Measurements from ENCODE around the gene ELMO2.

The ELMO2 gene

DNA sequence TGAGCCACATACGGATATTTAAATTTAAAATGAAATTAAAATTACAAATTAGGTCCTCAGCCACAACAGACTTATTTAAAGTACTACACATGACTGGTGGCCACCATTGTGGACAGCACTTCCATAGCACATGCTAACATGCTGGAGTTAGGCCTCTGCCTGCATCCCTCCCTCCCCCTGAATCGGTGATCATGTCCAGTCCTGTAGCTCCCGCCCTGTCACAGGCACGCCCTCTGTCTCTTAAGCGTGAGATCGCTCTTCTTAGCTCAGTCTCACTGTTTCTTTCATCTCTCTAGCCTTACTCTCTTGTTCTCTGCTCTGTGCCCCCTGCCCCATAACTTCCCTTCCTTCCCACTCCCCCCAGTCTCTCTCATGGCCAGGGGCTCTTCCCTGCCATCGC is 28.9 kb downstream of the ELMO2 start:
- H3K4me3 Mint-ChIP-seq, result no peak overlapping the region
- H3K9me3 Mint-ChIP-seq, result no peaks in the 10 kb centered on the region
- no peak for DNase-seq
- peaks cover 51% of the 10 kb centered on the region for H3K36me3 Mint-ChIP-seq (ENCODE audit: low read depth)
- TF ChIP-seq, protein P1, sequence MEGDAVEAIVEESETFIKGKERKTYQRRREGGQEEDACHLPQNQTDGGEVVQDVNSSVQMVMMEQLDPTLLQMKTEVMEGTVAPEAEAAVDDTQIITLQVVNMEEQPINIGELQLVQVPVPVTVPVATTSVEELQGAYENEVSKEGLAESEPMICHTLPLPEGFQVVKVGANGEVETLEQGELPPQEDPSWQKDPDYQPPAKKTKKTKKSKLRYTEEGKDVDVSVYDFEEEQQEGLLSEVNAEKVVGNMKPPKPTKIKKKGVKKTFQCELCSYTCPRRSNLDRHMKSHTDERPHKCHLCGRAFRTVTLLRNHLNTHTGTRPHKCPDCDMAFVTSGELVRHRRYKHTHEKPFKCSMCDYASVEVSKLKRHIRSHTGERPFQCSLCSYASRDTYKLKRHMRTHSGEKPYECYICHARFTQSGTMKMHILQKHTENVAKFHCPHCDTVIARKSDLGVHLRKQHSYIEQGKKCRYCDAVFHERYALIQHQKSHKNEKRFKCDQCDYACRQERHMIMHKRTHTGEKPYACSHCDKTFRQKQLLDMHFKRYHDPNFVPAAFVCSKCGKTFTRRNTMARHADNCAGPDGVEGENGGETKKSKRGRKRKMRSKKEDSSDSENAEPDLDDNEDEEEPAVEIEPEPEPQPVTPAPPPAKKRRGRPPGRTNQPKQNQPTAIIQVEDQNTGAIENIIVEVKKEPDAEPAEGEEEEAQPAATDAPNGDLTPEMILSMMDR (IDR thresholded peaks at IDR 0.05), result no peak
- H3K27ac Mint-ChIP-seq, result peak overlapping the region; percentile 3
- H3K27me3 Mint-ChIP-seq (ENCODE audit: low read depth, poor library complexity), result no peaks in the 10 kb centered on the region
- H3K4me1 Mint-ChIP-seq, result no peaks in the 10 kb centered on the region

DNA sequence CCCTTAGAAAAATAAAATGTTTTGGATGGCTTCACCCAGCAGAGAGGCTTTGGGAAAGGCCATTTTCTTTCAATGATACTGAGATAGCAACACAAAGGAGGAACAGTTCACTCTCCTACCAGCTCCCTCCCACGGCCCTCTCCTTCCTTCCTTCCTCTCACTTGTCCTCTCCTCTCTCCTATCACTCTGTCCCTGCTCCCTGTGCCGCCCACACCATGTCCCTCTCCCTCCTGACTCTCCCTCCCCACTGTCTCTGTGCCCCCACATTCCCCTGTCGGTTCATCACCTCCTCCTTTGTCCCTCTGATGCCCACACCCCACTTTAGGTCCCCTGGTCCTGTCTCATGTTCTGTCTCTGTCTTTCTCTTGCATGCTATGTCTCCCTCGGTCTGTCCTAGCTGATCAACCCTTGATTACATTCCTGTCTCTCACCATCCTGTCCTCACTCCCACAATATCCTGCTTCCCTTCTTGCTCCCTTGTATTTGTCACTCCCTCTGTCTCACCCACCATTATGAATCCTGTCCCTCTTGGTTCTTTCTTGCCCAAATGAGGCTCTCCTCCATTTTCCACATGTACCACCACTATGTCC is 30.1 kb downstream of the ELMO2 start:
- TF ChIP-seq, protein P1 (IDR thresholded peaks at IDR 0.05), result no peak
- H3K27ac Mint-ChIP-seq, result peak overlapping the region; percentile 18
- DNase-seq, result no peak
- H3K36me3 Mint-ChIP-seq (ENCODE audit: low read depth), result peaks cover 56% of the 10 kb centered on the region
- no peak overlapping the region for H3K4me3 Mint-ChIP-seq
- H3K4me1 Mint-ChIP-seq, result no peaks in the 10 kb centered on the region
- H3K27me3 Mint-ChIP-seq (ENCODE audit: low read depth, poor library complexity), result no peaks in the 10 kb centered on the region
- H3K9me3 Mint-ChIP-seq, result no peaks in the 10 kb centered on the region

DNA sequence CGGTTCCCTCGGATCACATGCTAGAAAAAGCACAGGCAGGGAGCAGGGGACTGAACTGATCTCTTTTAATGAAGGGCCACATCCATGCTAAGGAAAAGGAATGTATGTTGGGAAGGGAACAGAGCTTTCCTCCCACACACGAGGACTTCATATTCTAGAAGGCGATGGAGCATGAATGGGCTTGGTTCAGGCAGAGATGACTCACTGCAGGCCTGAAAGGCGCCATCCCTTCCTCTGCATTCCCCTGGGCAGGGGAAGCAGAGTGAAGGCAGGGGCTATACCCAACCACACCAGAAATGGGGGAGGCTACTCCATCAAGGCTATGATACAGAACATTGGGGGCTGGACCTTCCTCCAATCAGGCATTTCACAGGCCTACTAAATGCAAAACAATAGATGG is 30.6 kb downstream of the ELMO2 start:
- Mint-ChIP-seq H3K27ac (no peak overlapping the region), H3K9me3 (no peaks in the 10 kb centered on the region), H3K4me3 (no peak overlapping the region), H3K4me1 (no peaks in the 10 kb centered on the region), H3K36me3 (ENCODE audit: low read depth) (peaks cover 61% of the 10 kb centered on the region), H3K27me3 (ENCODE audit: low read depth, poor library complexity) (no peaks in the 10 kb centered on the region)
- DNase-seq, result no peak
- TF ChIP-seq, protein P1 (IDR thresholded peaks at IDR 0.05), result no peak

DNA sequence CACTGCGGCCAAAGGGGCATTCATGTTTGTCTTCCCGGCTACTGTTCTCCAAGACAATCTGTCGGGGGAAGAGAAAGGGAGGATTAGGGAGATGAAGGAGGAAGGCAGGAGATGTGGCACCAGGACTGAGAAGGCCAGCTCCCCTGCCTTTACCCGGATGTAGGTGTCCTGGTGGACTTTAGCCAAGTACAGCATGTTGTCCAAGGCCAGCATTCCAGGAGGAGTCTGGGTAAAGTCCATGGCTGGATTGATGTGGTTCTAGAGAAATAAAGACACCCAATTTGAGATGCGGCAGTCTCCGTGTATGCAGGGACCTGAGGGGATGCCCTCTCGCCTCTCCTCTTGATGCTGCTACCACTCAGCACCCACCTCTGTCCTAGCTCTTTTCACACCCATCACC is 32.0 kb downstream of the ELMO2 start:
- Mint-ChIP-seq H3K9me3 (no peaks in the 10 kb centered on the region), H3K27me3 (ENCODE audit: low read depth, poor library complexity) (no peaks in the 10 kb centered on the region), H3K4me1 (no peaks in the 10 kb centered on the region), H3K27ac (no peak overlapping the region), H3K4me3 (no peak overlapping the region), H3K36me3 (ENCODE audit: low read depth) (peaks cover 69% of the 10 kb centered on the region)
- DNase-seq, result no peak
- TF ChIP-seq, protein P1 (IDR thresholded peaks at IDR 0.05), result no peak

DNA sequence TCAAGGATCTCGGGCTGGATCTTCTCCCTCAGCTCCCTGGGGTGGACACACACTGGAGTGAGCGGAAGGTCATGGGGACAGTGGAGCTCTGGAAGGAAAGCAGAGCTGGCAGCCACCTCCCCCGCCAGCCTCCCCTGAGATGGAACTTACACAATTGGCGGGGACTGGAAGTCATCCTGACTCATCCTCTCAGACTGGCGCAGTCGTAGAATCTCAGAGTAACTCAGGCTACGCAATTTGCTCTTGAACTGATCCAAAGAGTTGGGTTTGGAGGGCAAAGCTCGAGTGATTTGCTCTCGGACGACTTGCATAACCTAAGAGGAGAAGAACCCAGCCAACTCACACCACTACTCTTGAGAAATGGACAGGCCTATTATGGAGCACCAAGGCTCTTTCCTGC is 34.8 kb downstream of the ELMO2 start:
- Mint-ChIP-seq H3K9me3 (no peaks in the 10 kb centered on the region), H3K27ac (no peak overlapping the region), H3K36me3 (ENCODE audit: low read depth) (peaks cover 79% of the 10 kb centered on the region), H3K4me3 (no peak overlapping the region), H3K4me1 (no peaks in the 10 kb centered on the region), H3K27me3 (ENCODE audit: low read depth, poor library complexity) (no peaks in the 10 kb centered on the region)
- no peak for DNase-seq
- TF ChIP-seq, protein P1 (IDR thresholded peaks at IDR 0.05), result no peak

DNA sequence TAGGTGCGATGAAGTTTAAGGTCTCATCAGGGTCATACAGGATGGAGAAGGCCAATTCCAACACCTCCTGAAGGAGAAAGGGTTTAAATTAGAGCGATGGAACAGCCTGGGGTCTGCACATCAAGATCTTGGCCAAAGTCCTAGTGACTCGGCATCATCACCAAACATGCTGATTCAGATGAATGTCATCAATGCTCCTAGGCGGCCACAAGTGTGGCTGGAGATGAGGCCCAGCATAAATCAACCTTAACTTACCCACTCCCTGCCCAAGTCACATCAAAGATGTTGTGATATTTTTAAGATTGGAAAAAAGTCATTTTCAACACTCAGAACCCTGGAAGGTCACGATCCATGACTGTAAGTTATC is 37.5 kb downstream of the ELMO2 start:
- H3K4me1 Mint-ChIP-seq, result peaks cover 13% of the 10 kb centered on the region
- DNase-seq, result no peak
- TF ChIP-seq, protein P1 (IDR thresholded peaks at IDR 0.05), result no peak
- H3K4me3 Mint-ChIP-seq, result no peak overlapping the region
- no peaks in the 10 kb centered on the region for H3K9me3 Mint-ChIP-seq
- H3K27me3 Mint-ChIP-seq (ENCODE audit: low read depth, poor library complexity), result no peaks in the 10 kb centered on the region
- H3K36me3 Mint-ChIP-seq (ENCODE audit: low read depth), result peaks cover 69% of the 10 kb centered on the region
- no peak overlapping the region for H3K27ac Mint-ChIP-seq

Data from nephron progenitor cell (in vitro differentiated cells).